Measurements from ENCODE around the gene ABCC3.

The ABCC3 gene

DNA sequence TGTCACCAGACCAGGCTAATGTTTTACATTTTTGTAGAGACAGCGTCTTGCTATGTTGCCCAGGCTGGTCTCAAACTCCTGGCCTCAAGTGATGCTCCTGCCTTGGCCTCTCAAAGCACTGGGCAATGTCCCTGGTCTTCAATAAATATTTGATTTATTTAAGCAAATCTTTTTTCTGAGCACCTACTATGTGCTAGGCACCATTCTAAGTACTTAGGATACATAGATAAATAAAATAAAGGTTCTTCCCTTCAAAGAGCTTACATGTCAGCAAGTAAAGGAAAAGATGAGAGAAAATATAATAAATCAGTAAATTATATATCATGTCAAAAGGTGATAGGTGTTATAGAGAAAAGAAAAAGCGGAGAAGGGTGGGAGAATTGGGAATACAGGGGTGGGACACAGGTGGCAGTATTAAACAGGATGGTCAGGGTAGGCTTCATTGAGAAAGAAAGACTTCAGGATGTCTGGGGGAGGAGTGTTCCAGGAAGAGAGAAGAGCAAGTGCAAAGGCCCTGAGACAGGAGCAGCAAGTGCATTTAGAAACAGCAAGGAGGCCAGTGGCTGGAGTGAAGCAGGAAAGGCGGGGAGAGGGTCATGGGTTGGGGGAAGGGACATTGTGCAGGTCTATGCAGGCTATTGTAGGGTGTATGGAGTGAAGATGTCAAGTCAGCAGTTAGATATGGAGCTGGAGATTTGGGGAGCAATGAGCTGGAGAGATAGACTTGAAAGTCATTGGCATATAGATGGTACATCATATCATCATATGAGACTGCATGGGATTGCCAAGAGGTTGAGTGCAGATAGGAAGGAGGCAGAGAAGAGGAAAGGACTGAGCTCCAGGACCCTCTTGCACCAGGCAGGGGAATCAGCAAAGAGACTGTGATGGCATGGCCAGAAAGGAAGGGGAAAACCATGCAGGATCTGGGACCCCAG is 11.3 kb downstream of the ABCC3 start:
- no peak for DNase-seq

DNA sequence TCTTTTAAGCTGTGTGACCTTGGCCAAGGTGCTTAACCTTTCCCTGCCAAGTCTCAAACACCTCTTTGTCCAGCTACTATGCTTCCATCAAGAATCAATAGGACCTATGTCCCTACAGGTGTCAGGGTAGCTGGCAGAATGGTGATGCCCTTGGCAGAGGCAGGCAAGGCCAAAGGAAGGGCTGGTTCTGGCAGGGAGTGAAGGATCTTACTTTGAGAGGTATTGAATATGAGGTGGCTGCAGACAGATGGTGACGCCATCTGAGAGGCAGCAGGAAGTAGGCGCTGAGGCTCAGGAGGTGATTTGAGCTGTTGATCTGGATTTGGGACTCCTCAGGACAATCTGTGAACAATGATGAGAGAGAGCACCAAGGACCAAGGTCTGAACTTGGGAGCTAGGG is 12.5 kb downstream of the ABCC3 start:
- no peak for DNase-seq

DNA sequence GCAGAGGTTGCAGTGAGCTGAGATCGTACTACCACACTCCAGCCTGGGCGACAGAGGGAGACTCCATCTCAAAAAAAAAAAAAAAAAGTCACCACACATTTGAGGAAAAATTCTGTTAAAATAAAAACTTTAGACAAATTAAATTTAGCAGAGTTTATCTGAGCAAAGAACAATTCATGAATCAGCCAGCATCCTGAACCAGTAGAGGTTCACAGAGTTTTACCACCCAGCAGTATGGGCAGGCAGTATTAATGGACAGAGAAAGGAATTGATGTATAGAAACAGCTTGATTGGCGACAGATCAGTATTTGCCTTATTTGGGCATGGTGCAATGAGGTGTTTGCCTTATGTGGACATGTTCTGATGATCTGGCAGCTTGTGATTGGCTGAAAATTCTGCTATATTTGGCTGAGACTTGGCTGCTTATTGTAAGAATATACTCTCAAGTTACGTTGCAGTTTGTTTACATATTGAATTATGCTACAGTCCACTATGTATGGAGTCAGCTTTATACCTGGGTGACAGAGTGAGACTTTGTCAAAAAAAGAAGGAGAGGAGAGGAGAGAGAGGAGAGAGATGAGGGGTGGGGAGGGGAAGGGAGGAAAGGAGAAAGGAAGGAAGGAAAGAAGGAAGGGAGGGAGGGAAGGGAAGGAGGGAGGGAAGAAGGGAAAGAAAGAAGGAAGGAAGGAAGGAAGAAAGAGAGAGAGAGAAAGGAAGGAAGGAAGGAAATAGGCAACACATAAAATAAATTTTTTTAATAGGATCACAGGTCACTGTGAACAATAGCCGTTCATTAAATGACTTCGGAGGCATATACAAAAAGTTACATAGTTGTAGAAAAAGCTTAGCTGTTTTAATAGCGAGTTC is 14.6 kb downstream of the ABCC3 start:
- no peak for DNase-seq

DNA sequence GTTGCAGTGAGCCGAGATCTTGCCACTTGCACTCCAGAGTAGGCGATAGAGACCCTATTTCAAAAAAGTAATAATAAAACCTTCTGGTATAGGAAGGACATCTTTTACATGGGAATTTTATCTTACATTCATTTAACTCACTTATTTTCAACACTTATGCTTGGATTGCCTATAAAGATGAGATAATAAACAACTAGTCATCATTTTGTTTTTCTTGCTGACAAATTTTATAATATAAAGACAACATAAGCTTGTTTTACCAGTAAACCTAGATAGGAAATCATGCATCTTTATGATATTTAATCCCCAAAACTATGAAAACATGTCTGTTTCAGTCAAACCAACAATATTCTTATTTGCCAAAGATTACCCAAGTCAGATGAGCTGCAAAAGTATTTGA is 17.0 kb downstream of the ABCC3 start:
- no peak for DNase-seq

DNA sequence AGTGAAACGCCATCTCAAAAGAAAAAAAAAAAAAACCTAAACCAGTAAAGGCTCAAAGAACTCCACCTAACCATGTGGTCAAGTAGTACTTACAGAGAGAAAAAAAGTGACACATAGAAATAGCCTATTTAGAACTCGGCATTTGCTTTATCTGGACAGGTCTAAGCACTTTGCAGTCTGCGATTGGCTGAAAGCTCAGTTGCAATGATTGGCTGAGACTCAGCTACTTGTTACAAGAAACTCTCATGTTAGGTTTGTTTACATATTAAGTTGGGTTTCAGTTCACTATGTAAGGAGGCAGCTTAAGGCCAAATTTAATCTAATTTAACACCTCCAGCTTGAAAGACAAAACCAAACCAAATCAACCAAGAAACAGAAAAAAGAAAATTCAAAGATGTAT is 19.1 kb downstream of the ABCC3 start:
- DNase-seq: no peak

DNA sequence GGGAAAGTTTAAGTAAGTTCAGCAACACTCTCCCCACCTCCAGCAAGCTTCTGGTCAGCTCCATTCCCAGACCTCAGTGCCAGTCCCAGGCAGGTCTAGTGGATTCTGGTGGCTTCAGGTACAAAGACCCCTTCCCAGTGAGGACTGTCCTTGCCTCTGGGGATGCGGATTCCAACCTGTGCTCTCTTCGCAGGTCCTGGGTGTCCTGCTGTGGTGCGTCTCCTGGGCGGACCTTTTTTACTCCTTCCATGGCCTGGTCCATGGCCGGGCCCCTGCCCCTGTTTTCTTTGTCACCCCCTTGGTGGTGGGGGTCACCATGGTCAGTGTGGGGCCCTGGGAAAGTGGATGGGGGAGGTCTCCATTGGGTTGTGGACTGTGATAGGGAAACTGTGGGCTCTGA is 21.8 kb downstream of the ABCC3 start:
- DNase-seq: no peak

DNA sequence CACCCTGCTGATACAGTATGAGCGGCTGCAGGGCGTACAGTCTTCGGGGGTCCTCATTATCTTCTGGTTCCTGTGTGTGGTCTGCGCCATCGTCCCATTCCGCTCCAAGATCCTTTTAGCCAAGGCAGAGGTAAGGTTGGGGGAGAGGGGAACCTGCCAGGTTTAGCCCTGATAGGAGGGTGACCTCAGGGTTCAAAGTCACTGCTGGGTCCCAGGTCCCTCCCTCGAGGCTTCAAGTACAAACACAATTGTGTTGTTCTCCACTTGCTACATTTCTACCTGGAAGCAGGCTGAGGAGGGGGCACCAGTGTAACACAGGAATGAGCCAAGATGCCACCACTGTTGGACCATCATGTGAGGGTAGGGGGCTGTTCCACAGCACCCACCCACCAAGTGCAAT is 22.4 kb downstream of the ABCC3 start:
- DNase-seq: no peak

DNA sequence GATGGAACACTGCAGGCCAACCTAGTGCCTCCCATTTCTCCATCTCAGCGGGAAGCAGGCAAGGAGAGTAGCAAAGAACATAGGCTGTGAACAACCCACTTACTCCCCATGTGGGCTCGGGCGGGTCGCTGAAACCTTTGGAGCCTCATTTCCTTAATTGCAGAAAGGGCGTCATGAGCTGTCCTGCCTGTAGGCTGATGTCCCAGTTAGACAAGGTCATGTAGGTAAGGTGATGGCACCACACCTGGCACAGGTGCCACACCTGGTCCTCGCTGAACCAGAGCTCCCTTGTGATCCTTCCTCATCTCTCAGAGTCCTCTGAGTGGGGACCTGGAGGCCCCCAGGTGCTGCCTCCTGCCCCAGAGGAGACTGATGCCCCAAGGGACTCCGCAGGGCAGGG is 22.9 kb downstream of the ABCC3 start:
- no peak for DNase-seq

DNA sequence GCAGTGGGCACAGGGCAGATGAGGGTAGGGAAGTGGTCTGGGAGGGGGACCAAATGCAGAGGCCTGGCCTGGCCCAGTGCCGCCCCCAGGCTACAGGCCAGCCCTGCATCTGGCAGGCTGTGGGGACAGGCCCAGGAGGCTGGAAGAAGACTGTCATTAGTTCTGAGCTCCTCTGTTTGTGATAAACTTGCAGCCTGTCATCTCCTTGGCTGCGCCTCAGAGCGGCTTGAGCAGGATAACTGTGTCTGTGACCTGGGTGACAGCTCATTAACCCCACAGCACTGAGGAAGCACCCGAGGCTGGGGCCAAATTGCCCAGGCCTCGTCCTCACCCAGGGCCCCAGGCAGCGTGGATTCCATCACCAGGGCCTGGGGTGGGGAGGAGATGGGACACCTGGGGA is 23.9 kb downstream of the ABCC3 start:
- no peak for DNase-seq

DNA sequence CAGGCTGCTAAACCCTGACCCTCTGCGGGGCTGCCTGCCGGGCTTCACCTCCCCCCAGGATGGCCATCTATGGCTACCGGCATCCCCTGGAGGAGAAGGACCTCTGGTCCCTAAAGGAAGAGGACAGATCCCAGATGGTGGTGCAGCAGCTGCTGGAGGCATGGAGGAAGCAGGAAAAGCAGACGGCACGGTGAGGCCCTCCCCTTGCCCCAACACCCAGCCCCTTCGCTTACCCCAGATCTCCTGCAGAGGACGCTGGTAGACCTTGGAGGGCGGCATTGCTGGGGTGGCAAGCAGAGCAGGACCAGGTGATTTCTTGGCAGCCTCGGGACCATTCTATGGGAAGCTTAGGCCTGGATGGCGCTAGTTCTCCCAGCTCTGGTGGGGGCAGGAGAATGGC is 24.5 kb downstream of the ABCC3 start:
- no peak for DNase-seq

DNA sequence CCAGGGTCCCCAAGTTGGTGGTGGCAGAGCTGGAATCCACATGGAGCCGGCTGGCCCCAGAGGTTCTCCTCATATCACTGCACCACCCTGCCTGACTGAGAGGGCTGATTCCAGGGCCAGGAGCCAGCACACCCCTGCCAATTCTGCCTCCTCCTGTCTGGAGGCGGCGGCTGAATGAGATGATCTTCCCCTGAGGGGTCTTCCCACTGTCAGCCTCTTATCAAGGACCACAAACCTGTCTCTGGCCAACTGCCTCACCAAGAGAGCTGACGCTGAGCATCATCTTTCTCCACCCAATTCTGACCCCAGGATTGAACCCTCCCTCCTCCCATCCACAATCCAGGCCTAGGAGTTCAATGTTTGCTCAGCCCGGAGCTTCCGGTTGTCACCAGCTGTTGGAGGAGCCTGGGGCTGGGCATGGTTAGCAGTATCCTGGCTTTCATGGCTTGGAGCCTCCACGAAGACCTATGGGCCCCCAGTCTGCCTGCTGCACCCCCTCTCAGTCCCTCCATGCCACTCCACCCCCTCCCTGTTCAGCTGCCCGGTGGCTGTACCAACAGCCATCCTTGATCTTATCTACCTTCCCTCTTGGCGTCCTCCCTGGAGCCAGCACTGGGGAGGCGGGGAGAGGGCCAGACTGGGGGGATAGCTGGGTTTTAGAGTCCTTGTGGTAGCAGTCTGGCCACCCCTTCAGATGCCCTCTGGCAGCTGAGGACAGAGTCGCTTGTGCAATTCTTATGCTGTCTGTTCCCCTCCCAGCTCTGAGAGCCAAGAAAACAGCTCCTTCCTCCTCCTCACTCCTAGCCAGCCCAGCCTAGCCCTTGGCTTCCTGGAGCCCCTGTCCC is 25.6 kb downstream of the ABCC3 start:
- no peak for DNase-seq

DNA sequence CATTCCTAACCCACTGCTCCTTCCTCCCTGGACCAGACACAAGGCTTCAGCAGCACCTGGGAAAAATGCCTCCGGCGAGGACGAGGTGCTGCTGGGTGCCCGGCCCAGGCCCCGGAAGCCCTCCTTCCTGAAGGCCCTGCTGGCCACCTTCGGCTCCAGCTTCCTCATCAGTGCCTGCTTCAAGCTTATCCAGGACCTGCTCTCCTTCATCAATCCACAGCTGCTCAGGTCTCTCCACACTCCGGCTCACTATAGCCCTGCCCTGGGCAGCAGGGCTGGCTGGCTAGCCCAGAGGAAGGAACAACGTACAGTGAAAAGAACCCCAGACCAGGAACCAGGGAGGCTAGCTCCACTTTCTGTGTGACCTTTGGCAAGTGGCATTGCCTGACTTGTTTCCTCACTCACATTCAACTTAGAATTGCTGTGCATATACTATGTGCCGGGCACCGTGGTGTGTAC is 26.2 kb downstream of the ABCC3 start:
- no peak for DNase-seq

DNA sequence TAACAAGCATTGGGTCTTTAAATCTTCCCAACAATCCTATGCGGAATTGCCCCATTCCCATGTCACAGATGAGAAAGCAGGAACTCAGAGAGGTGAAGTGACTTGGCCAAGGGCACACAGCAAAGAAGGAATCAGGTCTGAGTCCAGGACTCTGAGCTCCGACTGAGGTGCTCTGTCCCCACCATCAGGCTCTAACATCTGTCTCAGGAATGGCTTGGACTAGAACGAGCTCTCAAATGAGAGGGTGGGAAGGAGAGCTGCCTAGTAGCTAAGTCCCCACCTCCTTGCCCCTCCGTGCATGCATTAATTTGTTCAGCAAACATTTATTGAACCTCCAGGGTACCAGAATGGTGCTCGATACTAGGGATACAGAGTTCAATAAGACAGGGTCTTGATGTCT is 26.7 kb downstream of the ABCC3 start:
- DNase-seq: no peak

DNA sequence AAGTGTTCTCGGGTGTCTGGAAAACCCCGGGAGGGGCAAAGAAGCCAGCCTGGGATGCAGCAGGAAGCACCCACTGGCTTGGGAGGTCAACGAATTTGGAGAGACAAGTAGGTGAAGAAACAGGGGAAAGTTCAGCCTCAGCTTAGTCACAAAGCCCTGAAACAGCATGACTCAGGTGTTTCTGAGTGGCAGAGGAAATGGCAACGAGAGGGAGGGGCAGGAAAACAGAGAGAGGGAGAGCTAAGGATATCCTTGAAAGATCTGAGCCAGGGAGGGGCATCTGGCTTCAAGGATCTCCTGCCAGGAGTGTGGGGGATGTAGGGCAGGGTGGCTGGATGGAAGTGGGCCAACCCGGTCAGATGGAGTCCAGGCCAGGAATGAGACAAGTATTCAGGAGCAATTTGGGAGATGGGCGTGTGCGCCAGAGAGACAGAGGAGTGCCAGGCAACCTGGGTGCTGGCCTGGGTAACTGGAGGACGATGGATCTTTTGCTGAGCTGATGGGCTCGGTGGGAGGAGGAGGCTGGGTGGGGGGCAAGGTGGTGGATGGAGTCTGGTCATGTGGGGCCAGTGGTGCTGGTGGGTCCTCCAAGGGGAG is 27.2 kb downstream of the ABCC3 start:
- no peak for DNase-seq

DNA sequence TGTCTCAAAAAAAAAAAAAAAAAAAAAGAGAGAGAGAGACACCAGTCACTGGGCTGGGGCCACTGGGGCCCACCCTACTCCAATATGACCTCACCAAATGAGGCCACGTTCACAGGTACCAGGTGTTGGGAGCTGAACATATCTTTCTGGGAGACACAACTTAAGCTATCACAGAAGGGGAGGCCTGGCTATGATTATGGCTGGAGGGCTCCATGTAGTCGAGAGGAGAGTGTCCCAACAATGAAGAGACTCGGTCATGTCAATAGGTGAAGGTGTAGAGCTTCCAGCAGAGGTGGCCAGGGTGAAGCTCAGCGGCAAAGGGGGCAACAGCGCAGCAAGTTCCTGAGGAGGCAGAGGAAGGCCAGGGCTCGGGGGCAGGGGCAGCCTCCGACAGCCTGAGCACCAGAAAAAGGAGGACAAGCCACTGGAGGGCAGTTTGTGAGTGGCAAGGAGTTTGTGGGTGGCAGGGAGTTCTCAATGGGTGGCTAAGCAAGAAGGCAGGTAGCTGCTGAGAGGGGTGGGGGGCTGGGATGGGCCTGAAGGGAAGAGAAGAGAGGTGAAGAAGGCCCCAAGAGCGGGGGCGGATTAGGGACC is 28.0 kb downstream of the ABCC3 start:
- DNase-seq: no peak

DNA sequence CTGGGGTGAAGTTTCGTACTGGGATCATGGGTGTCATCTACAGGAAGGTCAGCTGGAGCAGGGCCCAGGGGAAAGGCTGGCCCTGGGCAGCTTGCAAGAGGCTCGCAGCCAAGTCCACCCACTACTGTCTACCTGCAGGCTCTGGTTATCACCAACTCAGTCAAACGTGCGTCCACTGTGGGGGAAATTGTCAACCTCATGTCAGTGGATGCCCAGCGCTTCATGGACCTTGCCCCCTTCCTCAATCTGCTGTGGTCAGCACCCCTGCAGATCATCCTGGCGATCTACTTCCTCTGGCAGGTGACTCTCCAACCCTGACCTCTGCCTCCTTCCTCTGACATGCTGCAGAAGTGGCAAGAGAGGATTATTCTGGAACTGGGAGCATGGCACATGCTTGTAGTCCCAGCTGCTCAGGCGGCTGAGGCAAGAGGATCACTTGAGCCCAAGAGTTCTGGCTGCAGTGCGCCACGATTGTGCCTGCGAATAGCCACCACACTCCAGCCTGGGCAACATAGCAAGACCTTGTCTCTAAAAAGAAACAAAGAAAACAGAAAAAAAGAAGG is 29.2 kb downstream of the ABCC3 start:
- DNase-seq: no peak

DNA sequence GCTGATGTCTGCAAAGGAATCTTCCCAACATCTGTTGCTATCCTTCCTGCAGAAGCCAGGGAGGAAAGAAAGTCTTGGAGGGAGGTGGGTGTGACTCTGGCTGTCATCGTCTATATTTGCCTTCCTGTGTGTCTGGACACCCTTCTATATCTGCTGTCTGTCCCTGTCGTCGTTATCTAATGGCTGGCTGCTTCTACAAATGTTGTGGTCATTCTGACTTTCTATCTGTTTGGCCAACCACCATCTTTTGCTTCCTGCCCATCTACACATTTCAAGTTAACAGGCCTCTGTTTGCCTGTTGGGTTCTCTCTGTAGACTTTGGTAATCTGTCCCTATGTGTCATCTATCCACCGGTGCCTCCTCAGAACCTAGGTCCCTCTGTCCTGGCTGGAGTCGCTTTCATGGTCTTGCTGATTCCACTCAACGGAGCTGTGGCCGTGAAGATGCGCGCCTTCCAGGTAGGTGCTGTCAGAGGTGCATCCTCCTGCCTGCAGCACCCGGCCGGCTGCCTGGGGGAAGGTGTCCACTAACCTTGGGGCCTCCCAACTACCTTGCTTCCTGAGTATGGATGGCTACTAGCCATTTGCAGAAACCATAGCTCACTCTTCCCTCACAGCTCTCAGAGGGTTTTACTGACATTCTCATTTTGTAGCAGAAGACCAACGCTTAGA is 30.2 kb downstream of the ABCC3 start:
- no peak for DNase-seq

DNA sequence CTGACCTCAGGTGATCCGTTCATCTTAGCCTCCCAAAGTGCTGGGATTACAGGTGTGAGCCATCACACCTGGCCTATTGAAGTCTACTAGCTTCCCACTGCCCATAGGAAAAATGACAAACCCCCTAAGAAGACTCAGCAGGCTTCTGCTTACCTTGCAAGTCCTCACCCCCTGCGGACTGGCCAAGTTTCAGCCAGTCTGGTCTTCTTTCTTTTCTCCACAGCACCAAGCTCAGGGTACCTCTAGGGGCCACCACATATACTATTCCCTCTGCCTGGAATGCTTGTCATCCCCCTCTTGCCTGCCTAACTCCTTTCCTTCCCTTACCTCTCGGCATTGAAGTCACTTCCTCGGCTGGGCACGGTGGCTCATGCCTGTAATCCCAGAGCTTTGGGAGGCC is 31.2 kb downstream of the ABCC3 start:
- DNase-seq: no peak

DNA sequence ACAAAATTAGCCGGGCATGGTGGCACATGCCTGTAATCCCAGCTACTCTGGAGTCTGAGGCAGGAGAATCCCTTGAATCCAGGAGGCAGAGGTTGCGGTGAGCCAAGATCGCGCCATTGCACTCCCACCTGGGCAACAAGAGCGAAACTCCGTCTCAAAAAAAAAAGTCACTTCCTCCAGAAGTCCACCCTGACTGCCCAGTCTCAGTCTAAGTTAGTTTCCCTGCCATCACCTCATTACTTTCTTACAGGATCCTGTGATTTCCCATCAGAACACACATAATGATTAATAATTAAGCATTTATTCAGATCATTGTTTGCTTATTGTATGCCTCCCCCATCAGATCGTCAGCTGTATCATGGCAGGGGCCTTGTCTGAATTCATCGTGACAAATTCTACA is 31.6 kb downstream of the ABCC3 start:
- DNase-seq: no peak

DNA sequence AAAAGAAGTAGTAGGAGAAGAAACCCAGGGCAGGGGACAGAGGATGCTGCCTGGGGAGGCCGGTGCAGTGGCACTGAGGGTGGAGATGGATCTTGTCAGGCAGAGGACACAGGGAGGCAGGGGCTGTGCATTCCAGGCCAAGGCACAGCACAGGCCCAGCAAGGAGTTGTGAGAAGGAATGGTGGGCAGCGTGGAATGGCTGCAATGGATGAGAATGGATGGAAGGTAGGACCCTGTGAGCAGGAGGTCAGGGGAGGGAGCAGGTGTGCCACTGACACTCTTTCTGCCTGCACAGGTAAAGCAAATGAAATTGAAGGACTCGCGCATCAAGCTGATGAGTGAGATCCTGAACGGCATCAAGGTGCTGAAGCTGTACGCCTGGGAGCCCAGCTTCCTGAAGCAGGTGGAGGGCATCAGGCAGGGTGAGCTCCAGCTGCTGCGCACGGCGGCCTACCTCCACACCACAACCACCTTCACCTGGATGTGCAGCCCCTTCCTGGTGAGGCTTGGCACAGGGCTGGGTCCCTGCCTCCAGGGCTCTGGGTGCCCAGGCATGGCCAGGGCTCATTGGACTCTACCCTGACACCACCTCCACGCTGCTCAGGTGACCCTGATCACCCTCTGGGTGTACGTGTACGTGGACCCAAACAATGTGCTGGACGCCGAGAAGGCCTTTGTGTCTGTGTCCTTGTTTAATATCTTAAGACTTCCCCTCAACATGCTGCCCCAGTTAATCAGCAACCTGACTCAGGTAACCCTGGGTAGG is 32.8 kb downstream of the ABCC3 start:
- DNase-seq: no peak
